Measurements from ENCODE around the gene ATP1B3. TPM values are rescaled to one million over a fixed set of nuclear protein-coding genes. Genes with fewer than 3 reads are reported as not detected.
A peak's percentile ranks its signal among the peaks of the same experiment; 100 is the strongest.

ATP1B3 gene
- total and polyA plus RNA-seq, 9 of the 15 experiments (the other 6 are each of a cell fraction or from before 2014, with no cell fraction given), result 48.3 to 202 (median 123) TPM

GRCh38 chr3:141881702-141882101, 5.3 kb downstream of the ATP1B3 start (continued):
- TF ChIP-seq RUNX1 (IDR thresholded peaks at IDR 0.05; ENCODE audit: low read depth) (no peak), RB1 (IDR thresholded peaks at IDR 0.05; ENCODE audit: low read depth) (no peak), ZNF384 (IDR thresholded peaks at IDR 0.05; ENCODE audit: low read depth, low read length) (no peak), ZNF764 (CRISPR knock-in tag; IDR thresholded peaks at IDR 0.05; ENCODE audit: low read depth) (no peak), ATF6 (CRISPR knock-in tag; IDR thresholded peaks at IDR 0.05) (no peak), NBN (IDR thresholded peaks at IDR 0.05; ENCODE audit: low read depth) (no peak), RBFOX2 (IDR thresholded peaks at IDR 0.05; ENCODE audit: low read depth, low read length) (no peak), ASH1L (IDR thresholded peaks at IDR 0.05; ENCODE audit: borderline replicate concordance, low read depth, partially characterized antibody) (peak; percentile 27), SPI1 (IDR thresholded peaks at IDR 0.05; ENCODE audit: borderline replicate concordance, low read depth, low read length) (no peak), TSC22D4 (tag; IDR thresholded peaks at IDR 0.05) (no peak), ZNF644 (tag; IDR thresholded peaks at IDR 0.05; ENCODE audit: low read depth) (no peak), RCOR1 (IDR thresholded peaks at IDR 0.05; ENCODE audit: borderline replicate concordance in 1 of 2, low read depth in 2 of 2, low read length in 2 of 2) (no peak), IFI16 (CRISPR knock-in tag; IDR thresholded peaks at IDR 0.05) (no peak), MITF (IDR thresholded peaks at IDR 0.05) (no peak), SIX5 (IDR thresholded peaks at IDR 0.05; ENCODE audit: borderline replicate concordance in 1 of 2, insufficient read depth in 1 of 2, low read depth in 1 of 2, low read length in 2 of 2) (no peak), PHTF2 (CRISPR knock-in tag; IDR thresholded peaks at IDR 0.05) (no peak), MAZ (CRISPR knock-in tag; conservative IDR thresholded peaks at IDR 0.05 in 1 of 2, IDR thresholded peaks at IDR 0.05 in 1 of 2) (0 out of 4 replicates have a peak, but pooled peaks of 1 of the 2 experiments have one; percentile 28), NELFE (IDR thresholded peaks at IDR 0.05; ENCODE audit: insufficient read depth, insufficient read length) (no peak), DPF2 (IDR thresholded peaks at IDR 0.05) (no peak), TARDBP (IDR thresholded peaks at IDR 0.05) (no peak), ZSCAN32 (CRISPR knock-in tag; IDR thresholded peaks at IDR 0.05) (no peak), HDAC1 (IDR thresholded peaks at IDR 0.05) (peak in 1 of 2 experiments; percentile 54; a peak in 1 of 4 replicates), MBD2 (IDR thresholded peaks at IDR 0.05; ENCODE audit: borderline replicate concordance, low read depth) (no peak)
- TF ChIP-seq, protein P1, sequence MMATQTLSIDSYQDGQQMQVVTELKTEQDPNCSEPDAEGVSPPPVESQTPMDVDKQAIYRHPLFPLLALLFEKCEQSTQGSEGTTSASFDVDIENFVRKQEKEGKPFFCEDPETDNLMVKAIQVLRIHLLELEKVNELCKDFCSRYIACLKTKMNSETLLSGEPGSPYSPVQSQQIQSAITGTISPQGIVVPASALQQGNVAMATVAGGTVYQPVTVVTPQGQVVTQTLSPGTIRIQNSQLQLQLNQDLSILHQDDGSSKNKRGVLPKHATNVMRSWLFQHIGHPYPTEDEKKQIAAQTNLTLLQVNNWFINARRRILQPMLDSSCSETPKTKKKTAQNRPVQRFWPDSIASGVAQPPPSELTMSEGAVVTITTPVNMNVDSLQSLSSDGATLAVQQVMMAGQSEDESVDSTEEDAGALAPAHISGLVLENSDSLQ (IDR thresholded peaks at IDR 0.05), result no peak
- TF ChIP-seq, protein P2, sequence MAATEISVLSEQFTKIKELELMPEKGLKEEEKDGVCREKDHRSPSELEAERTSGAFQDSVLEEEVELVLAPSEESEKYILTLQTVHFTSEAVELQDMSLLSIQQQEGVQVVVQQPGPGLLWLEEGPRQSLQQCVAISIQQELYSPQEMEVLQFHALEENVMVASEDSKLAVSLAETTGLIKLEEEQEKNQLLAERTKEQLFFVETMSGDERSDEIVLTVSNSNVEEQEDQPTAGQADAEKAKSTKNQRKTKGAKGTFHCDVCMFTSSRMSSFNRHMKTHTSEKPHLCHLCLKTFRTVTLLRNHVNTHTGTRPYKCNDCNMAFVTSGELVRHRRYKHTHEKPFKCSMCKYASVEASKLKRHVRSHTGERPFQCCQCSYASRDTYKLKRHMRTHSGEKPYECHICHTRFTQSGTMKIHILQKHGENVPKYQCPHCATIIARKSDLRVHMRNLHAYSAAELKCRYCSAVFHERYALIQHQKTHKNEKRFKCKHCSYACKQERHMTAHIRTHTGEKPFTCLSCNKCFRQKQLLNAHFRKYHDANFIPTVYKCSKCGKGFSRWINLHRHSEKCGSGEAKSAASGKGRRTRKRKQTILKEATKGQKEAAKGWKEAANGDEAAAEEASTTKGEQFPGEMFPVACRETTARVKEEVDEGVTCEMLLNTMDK (IDR thresholded peaks at IDR 0.05; ENCODE audit: borderline replicate concordance, insufficient read depth, low read depth, low read length, poor library complexity, severe bottlenecking), result no peak
